Neutrophil (primary cell): ENCODE results near the gene SERPINB1.
"Not testable (repeated sequence)": the region's sequence is repeated elsewhere in the genome, so short reads cannot be mapped to it uniquely, and the experiment has no call there.

Experiments used
- H3K27ac ChIP-seq: fragments of 200-600 bp; sonication (generic); 2 replicates; pipeline ENCODE4 v1.5.1; 2016; ENCODE audit warnings: mild to moderate bottlenecking, moderate library complexity
- H3K27me3 ChIP-seq: fragments of 200-600 bp; sonication (generic); 2 replicates; pipeline ENCODE4 v1.6.0; 2016; ENCODE audit warnings: mild to moderate bottlenecking
- H3K36me3 ChIP-seq: fragments of 200-600 bp; sonication (generic); 2 replicates; pipeline ENCODE4 v1.5.1; 2017
- H3K4me1 ChIP-seq, 2 experiments: fragments of 200-600 bp in 1 of 2; sonication (generic) in 1 of 2; 1 replicate in 1 of 2; 2 replicates in 1 of 2; pipeline versions ENCODE4 v1.5.1 to v1.6.1; 2013 to 2016; ENCODE audit warnings: low read depth in 1 of 2, low read length in 1 of 2, mild to moderate bottlenecking in 1 of 2, moderate library complexity in 1 of 2; ENCODE audit not compliant: control insufficient read depth in 1 of 2, insufficient read depth in 1 of 2
- H3K4me3 ChIP-seq, 2 experiments: fragments of 200-600 bp in 1 of 2; sonication (generic) in 1 of 2; 1 replicate in 1 of 2; 2 replicates in 1 of 2; pipeline ENCODE4 v1.5.1; 2013 to 2016; ENCODE audit warnings: low read depth in 1 of 2, low read length in 1 of 2, mild to moderate bottlenecking in 1 of 2, moderate library complexity in 1 of 2
- H3K9me3 ChIP-seq: fragments of 200-600 bp; sonication (generic); 2 replicates; pipeline ENCODE4 v1.5.1; 2016
- TF ChIP-seq, protein P1 (sequence below): fragments of 200-600 bp; sonication (generic); IDR thresholded peaks from 2 replicates; pipeline ENCODE4 v1.5.1; 2016; ENCODE audit warnings: antibody characterized with exemption

The SERPINB1 gene

DNA sequence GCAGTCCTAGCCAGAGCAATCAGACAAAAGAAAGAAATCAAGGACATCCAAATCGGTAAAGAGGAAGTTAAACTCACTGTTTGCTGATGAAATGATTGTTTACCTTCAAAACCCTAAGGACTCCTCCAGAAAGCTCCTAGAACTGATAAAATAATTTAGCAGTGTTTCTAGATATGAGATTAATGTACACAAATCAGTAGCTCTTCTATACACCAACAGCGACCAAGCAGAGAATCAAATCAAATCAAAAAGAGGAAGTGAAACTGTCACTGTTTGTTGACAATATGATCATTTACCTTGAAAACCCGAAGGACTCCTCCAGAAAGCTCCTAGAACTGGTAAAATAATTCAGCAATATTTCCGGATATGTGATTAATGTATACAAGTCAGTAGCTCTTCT lies 39.8 kb upstream of the SERPINB1 start:
- TF ChIP-seq, protein P1, sequence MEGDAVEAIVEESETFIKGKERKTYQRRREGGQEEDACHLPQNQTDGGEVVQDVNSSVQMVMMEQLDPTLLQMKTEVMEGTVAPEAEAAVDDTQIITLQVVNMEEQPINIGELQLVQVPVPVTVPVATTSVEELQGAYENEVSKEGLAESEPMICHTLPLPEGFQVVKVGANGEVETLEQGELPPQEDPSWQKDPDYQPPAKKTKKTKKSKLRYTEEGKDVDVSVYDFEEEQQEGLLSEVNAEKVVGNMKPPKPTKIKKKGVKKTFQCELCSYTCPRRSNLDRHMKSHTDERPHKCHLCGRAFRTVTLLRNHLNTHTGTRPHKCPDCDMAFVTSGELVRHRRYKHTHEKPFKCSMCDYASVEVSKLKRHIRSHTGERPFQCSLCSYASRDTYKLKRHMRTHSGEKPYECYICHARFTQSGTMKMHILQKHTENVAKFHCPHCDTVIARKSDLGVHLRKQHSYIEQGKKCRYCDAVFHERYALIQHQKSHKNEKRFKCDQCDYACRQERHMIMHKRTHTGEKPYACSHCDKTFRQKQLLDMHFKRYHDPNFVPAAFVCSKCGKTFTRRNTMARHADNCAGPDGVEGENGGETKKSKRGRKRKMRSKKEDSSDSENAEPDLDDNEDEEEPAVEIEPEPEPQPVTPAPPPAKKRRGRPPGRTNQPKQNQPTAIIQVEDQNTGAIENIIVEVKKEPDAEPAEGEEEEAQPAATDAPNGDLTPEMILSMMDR, result no peak
- Histone ChIP-seq H3K36me3 (no peaks in the 10 kb centered on the region), H3K27me3 (no peaks in the 10 kb centered on the region), H3K4me3 (no peak overlapping the region), H3K9me3 (no peaks in the 10 kb centered on the region), H3K27ac (no peak overlapping the region), H3K4me1 (peaks cover 10 to 11% of the 10 kb centered on the region in 2 experiments)

DNA sequence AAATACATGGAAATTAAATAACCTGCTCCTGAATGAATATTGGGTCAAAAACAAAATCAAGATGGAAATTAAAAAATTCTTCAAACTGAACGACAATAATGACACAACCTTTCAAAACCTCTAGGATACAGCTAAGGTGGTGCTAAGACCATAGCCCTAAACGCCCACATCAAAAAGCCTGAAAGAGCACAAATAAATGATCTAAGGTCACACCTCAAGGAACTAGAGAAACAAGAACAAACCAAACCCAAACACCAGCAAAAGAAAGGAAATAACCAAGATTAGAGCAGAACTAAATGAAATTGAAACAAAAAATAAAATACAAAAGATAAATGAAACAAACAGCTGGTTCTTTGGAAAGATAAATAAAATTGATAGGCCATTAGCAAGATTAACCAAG lies 38.5 kb upstream of the SERPINB1 start:
- H3K4me1 ChIP-seq, result peaks cover 18% of the 10 kb centered on the region in 2 experiments
- H3K36me3 ChIP-seq, H3K27ac ChIP-seq, H3K4me3 ChIP-seq, H3K9me3 ChIP-seq, H3K27me3 ChIP-seq: not testable (repeated sequence)

DNA sequence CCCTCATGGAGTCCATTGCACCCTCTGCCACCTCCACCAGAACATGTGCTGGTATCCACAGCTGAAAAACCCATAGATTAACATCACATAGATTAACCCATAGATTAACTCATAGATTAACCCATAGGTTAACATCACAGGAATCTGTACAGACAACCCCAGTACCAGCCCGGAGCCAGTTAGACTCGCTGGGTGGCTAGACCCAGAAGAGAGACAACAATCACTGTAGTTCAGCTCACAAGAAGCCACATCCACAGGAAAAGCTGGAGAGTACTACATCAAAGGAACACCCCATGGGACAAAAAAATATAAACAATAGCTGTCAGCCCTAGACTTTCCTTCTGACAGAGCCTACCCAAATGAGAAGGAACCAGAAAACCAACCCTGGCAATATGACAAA lies 36.3 kb upstream of the SERPINB1 start:
- Histone ChIP-seq H3K27ac (no peak overlapping the region), H3K4me1 (peaks cover 40% of the 10 kb centered on the region in 2 experiments), H3K4me3 (no peak overlapping the region), H3K9me3 (no peaks in the 10 kb centered on the region), H3K27me3 (no peaks in the 10 kb centered on the region), H3K36me3 (no peaks in the 10 kb centered on the region)
- TF ChIP-seq, protein P1, result no peak

DNA sequence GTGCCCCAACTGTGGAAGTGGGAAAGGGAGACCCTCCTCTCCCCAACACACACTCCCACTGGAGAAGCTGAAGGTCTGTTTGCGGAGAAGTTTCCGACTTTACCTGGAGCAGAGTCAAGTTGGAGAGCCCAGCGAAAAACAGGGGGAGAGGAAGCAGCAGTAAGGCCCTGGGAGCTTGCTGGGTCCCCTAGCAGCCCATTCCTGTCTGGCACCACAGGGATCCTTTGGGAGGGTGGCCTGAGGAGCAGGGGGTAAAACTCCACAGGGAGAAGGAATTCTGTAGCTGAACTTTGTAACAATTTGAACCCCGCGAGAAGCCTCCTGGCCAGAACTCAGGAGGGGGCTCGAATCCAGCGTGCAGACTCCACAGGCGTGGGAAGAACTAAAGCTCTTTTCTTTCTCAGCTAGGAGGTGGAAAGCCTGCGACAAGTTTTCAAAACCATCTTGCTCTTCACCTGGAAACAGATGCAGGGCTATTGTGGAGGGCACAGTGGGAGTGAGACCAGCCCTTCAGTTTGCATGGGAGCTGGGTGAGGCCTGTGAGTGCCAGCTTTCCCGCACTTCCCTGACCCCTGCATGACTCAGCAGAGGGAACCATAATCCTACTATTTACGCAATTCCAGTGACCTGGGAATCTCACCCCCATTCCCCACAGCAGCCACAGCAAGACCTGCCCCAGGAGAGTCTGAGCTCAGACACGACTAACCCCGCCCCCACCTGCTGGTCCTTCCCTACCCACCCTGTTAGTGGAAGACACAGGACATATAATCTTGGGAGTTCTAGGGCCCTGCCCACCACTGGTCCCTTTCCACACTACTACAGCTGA lies 35.6 kb upstream of the SERPINB1 start:
- TF ChIP-seq, protein P1, result no peak
- Histone ChIP-seq H3K9me3 (no peaks in the 10 kb centered on the region), H3K4me1 (peaks cover 47% of the 10 kb centered on the region in 2 experiments), H3K27me3 (no peaks in the 10 kb centered on the region), H3K4me3 (no peak overlapping the region), H3K27ac (no peak overlapping the region), H3K36me3 (no peaks in the 10 kb centered on the region)

DNA sequence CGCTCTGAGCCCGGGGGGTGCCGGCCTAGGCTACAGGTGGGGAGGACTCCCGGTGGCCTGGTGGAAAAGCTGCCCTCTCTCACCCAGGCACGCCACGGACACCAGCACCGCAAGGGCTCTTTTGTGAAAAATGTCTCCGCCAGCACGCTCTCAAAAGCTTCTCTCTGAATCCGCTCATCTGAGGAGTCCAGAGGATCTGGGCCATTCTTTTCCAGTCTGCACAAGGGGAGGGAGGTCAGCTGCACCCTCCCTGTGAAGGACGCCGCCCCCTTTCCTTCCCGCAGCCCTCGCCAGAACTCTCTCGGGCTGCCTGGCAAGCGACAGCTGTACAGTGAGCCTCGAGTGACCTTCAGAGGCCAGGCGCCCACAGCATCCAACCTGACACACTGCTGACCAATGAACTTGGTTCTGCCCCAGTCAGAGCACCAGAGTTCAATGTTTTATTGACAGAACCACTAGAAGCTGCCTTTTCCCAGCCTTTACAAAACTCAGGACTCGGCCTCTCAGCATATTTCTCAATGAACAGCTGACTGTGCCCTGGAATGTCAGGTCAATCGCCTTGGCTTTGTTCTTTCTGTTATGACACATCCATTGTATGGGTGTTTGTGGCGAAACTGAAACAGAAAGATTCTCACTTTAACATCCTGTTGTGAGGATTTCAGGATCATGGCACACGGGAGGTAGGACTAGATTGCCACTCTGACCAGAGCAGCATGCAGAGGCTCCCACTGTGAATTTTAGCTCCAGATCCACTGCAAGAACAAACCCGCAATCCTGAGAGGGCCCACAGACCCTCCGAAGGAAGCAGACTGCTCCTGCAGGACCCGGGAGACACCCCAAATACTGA lies 34.8 kb upstream of the SERPINB1 start:
- H3K27ac ChIP-seq, result peak overlapping the region; percentile 78
- TF ChIP-seq, protein P1, result no peak
- peak overlapping the region; percentile 80 to 82 for H3K4me3 ChIP-seq
- no peaks in the 10 kb centered on the region for H3K36me3 ChIP-seq
- H3K9me3 ChIP-seq, result no peaks in the 10 kb centered on the region
- peaks cover 48 to 49% of the 10 kb centered on the region in 2 experiments for H3K4me1 ChIP-seq
- H3K27me3 ChIP-seq, result no peaks in the 10 kb centered on the region
